Measurements from ENCODE around the gene FSTL3.

Gene FSTL3

GRCh38 chr19:644789-645188 is 31.4 kb upstream of the FSTL3 start:
- DNase-seq, result no peak

GRCh38 chr19:645912-646778 is 30.0 kb upstream of the FSTL3 start:
- DNase-seq, result no peak

GRCh38 chr19:646779-647565 is 29.2 kb upstream of the FSTL3 start:
- no peak for DNase-seq

- no peak for DNase-seq
These were observed 28.5 kb upstream of the FSTL3 start for GRCh38 chr19:647566-648284.

- DNase-seq, result no peak
These were observed 27.9 kb upstream of the FSTL3 start for GRCh38 chr19:648305-648704.

- peak in 1 of 56 donors; percentile 10 for DNase-seq
These were observed 27.0 kb upstream of the FSTL3 start for GRCh38 chr19:648904-649801.

- DNase-seq, result no peak
These were observed 26.1 kb upstream of the FSTL3 start for GRCh38 chr19:650121-650520.

GRCh38 chr19:651114-651818 is 24.9 kb upstream of the FSTL3 start:
- no peak for DNase-seq

GRCh38 chr19:651991-652390 is 24.2 kb upstream of the FSTL3 start:
- DNase-seq, result no peak

GRCh38 chr19:652467-653389 is 23.5 kb upstream of the FSTL3 start:
- DNase-seq, result no peak

- no peak for DNase-seq
These were observed 22.8 kb upstream of the FSTL3 start for GRCh38 chr19:653425-653824.

GRCh38 chr19:655691-656090 is 20.5 kb upstream of the FSTL3 start:
- DNase-seq, result no peak

GRCh38 chr19:656751-657559 is 19.2 kb upstream of the FSTL3 start:
- DNase-seq, result no peak

- DNase-seq, result no peak
These were observed 18.6 kb upstream of the FSTL3 start for GRCh38 chr19:657611-658010.

- DNase-seq, result no peak
These were observed 17.9 kb upstream of the FSTL3 start for GRCh38 chr19:658059-658839.

GRCh38 chr19:658916-659839 is 17.0 kb upstream of the FSTL3 start:
- DNase-seq, result peak in 8 of 56 donors; percentile 16 to 42 (median 21)

Data from amygdala (tissue), 56 donors.